Keratinocyte (primary cell): ENCODE results near the gene GJA8.

ENCODE experiments used
- EZH2 ChIP-seq: IDR thresholded peaks from one replicate; pipeline ENCODE4 v1.6.1; 2012; ENCODE audit warnings: inconsistent platforms, mild to moderate bottlenecking, low read length, moderate library complexity
- TF ChIP-seq, protein P1 (sequence below), 3 experiments: IDR thresholded peaks in 1 of 3; conservative IDR thresholded peaks in 1 of 3; optimal IDR thresholded peaks in 1 of 3; 2 replicates in 2 of 3; 3 replicates in 1 of 3; pipeline versions ENCODE3 to v1.5.1; 2011; ENCODE audit warnings: low read length in 3 of 3, mild to moderate bottlenecking in 3 of 3, moderate library complexity in 2 of 3, control low read depth in 1 of 3, inconsistent platforms in 1 of 3; ENCODE audit not compliant: insufficient read depth in 2 of 3; ENCODE audit errors: extremely low read depth in 1 of 3

DNA sequence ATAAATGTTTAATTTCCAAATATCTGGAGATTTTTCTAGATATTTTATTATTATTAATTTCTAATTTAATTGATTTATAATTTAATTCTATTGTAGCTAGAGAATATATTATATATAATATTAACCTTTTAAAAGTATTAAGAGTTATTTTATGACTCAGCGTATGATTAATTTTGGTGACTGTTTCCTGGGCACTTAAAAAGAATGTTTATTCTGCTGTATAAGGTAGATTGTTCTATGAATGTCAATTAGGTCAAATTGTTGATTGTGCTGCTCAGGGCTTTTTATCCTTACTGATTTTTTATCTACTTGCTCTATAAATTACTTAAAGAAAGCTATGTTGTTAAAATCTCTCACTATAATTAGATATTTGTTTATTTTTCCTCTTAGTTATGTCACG, 20.1 kb upstream of the GJA8 start:
- TF ChIP-seq, protein P1, sequence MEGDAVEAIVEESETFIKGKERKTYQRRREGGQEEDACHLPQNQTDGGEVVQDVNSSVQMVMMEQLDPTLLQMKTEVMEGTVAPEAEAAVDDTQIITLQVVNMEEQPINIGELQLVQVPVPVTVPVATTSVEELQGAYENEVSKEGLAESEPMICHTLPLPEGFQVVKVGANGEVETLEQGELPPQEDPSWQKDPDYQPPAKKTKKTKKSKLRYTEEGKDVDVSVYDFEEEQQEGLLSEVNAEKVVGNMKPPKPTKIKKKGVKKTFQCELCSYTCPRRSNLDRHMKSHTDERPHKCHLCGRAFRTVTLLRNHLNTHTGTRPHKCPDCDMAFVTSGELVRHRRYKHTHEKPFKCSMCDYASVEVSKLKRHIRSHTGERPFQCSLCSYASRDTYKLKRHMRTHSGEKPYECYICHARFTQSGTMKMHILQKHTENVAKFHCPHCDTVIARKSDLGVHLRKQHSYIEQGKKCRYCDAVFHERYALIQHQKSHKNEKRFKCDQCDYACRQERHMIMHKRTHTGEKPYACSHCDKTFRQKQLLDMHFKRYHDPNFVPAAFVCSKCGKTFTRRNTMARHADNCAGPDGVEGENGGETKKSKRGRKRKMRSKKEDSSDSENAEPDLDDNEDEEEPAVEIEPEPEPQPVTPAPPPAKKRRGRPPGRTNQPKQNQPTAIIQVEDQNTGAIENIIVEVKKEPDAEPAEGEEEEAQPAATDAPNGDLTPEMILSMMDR (optimal IDR thresholded peaks at IDR 0.05 in 1 of 3, IDR thresholded peaks at IDR 0.05 in 1 of 3, conservative IDR thresholded peaks at IDR 0.05 in 1 of 3; ENCODE audit: extremely low read depth in 1 of 3, insufficient read depth in 2 of 3, low read length in 3 of 3), result no peak
- no peak for TF ChIP-seq EZH2
